Measurements from ENCODE around the gene ZFYVE9.

DNA sequence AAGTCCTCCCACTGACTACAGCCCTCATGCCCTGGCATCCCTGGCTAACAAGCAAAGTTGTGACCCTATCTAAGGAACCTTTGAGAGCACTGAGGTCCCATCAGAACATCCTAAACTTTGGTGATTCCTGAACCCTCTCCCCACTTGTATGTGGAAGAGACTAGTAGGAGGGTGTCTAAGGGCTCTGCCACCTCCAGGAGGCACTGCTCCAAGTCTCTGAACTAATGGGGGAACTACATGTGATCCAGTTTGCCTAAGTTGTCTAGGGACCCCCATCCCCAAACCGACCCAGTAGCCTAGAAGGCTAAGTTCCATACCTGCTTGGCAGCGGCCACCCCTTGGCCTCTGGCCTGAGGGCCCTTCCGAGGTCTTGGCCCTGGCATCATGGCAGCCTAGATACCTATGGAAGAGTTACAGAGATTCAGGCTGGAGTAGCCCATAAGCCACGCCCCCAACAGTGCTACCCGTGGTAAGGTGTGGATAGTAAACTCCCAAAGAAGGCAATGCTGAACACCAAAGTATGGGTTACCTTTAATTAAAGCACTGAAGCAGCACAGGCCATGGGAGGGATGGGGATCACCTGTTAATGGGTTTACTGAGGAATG, 222.4 kb downstream of the ZFYVE9 start:
- TF ChIP-seq, protein P1, sequence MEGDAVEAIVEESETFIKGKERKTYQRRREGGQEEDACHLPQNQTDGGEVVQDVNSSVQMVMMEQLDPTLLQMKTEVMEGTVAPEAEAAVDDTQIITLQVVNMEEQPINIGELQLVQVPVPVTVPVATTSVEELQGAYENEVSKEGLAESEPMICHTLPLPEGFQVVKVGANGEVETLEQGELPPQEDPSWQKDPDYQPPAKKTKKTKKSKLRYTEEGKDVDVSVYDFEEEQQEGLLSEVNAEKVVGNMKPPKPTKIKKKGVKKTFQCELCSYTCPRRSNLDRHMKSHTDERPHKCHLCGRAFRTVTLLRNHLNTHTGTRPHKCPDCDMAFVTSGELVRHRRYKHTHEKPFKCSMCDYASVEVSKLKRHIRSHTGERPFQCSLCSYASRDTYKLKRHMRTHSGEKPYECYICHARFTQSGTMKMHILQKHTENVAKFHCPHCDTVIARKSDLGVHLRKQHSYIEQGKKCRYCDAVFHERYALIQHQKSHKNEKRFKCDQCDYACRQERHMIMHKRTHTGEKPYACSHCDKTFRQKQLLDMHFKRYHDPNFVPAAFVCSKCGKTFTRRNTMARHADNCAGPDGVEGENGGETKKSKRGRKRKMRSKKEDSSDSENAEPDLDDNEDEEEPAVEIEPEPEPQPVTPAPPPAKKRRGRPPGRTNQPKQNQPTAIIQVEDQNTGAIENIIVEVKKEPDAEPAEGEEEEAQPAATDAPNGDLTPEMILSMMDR (IDR thresholded peaks at IDR 0.05), result no peak
- TF ChIP-seq POLR2A (IDR thresholded peaks at IDR 0.05) (no peak), POLR2AphosphoS5 (IDR thresholded peaks at IDR 0.05) (no peak), EP300 (IDR thresholded peaks at IDR 0.05; ENCODE audit: low read depth) (no peak)

Data from transverse colon (tissue), 4 donors.